Gastrocnemius medialis (tissue), 4 donors: ENCODE results near the gene BAG5. TPM values are rescaled to one million over a fixed set of nuclear protein-coding genes. Genes with fewer than 3 reads are reported as not detected.

ENCODE experiments used
- ATAC-seq, 2 donors: fragments of 150-250 bp; one replicate each; pipeline ENCODE4 v1.9.1; 2016
- DNase-seq, 2 donors: peaks; one replicate each; pipeline ENCODE4 v3.0.0-alpha.2; 2019
- H3K27ac ChIP-seq, 4 donors: fragments of 200-600 bp; sonication (generic); 1 replicate in 1 of 4; 2 replicates in 3 of 4; pipeline ENCODE4 v1.5.1; 2016 to 2018; ENCODE audit warnings: mild to moderate bottlenecking in 2 of 4, moderate library complexity in 1 of 4
- H3K27me3 ChIP-seq, 3 donors: fragments of 200-600 bp; sonication (generic) in 2 of 3; 1 replicate in 1 of 3; 2 replicates in 2 of 3; pipeline versions ENCODE4 v1.5.1 to v1.6.0; 2016 to 2019; ENCODE audit warnings: mild to moderate bottlenecking in 1 of 3, moderate library complexity in 1 of 3
- H3K36me3 ChIP-seq, 2 donors: fragments of 200-600 bp; sonication (generic) in 1 of 2; one replicate each; pipeline ENCODE4 v1.5.1; 2017 to 2018
- H3K4me1 ChIP-seq, 2 donors: fragments of 200-600 bp; sonication (generic) in 1 of 2; one replicate each; pipeline ENCODE4 v1.5.1; 2016 to 2017; ENCODE audit warnings: mild to moderate bottlenecking in 2 of 2
- H3K4me3 ChIP-seq, 4 donors: fragments of 200-600 bp; sonication (generic) in 3 of 4; 1 replicate in 1 of 4; 2 replicates in 3 of 4; pipeline ENCODE4 v1.5.1; 2016 to 2019; ENCODE audit warnings: mild to moderate bottlenecking in 2 of 4
- H3K9me3 ChIP-seq, 3 donors: fragments of 200-600 bp; sonication (generic) in 2 of 3; 1 replicate in 1 of 3; 2 replicates in 2 of 3; pipeline ENCODE4 v1.5.1; 2016 to 2019
- POLR2A ChIP-seq, 2 donors: fragments of 450-650 bp; IDR thresholded peaks; one replicate each; pipeline ENCODE4 v1.6.1; 2017; ENCODE audit warnings: antibody characterized with exemption in 2 of 2, mild to moderate bottlenecking in 2 of 2, moderate library complexity in 2 of 2
- in situ Hi-C, 4 donors: fragments of 200-750 bp; cut with MboI; loops; one replicate each; pipeline versions ENCODE4 v1.15.0 to v1.8.0; 2017; ENCODE audit warnings: low sequenced_read_pairs in 4 of 4
- intact Hi-C: fragments of 100-400 bp; cut with DNase I; formaldehyde crosslinking; loops from one replicate; pipeline ENCODE4 v1.15.1; 2023; ENCODE audit warnings: low total_unique reads
- total RNA-seq, 4 donors: library from RNA; depleted of rRNA; stranded (reverse); fragments of >200 nt; gene quantifications; one replicate each; pipeline versions ENCODE4 v1.1.0 to v1.2.3, GENCODE V29; 2016
- TF ChIP-seq, protein P1 (sequence below), 5 experiments: fragments of 450-650 bp in 3 of 5; fragments of 200-600 bp in 2 of 5; sonication (generic) in 2 of 5; IDR thresholded peaks in 4 of 5; conservative IDR thresholded peaks in 1 of 5; 1 replicate in 4 of 5; 2 replicates in 1 of 5; pipeline ENCODE4 v1.5.1; 2016 to 2019; ENCODE audit warnings: antibody characterized with exemption in 5 of 5, mild to moderate bottlenecking in 3 of 5, moderate library complexity in 3 of 5

BAG5 gene
- total RNA-seq, 4 donors from 2014 or later = 16.9 to 22.6 (median 21.0) TPM

DNA sequence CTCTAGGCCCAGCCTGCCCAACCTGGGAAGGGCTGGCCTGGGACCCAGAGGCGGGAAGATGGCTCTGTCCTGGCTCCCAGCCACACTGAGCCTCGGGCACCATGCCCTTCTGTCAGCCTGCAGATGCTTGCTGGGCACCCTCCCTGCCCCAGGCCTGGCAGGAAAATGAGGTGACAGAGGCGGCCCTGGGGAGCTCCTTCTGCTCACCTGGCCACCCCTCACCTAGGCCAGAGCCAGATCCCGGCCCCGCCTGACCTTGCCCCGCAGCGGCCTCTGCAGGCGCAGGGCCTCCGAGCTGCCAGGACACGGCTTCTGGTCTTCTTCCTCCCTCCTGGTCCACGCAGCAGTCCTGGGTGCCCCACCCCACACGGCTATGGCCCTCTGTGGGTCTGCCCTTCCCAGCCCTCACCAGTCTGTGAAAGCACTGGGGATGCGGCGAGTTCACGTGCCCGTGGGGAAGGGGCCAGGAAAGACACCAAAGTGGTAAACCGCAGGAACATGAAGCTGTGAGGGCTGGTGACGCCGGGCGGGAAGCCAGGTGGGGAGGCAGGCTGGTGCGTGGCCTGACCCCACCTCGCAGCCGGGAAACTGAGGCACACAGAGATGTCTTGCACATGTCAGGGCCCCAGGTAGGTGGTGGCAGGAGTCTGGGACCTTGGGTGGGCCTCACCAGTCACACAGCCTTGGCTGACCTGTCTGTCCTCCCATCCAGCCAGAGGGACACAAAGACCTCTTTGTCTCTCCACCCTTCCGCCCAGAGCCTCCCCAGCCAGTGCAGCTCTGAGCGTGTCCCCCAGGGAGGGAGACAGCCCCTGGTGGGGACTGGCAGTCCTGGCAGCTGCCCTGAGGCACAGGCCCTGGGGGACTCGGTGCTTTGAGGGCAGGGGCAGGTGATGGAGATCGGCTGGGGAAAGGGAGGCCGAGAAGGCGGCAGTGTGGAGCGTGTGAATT is 12.8 kb downstream of the BAG5 start:
- intact Hi-C loops = loop anchor here (5.0 to 10.0 kb wide), 3 partner anchors 47 to 1175 kb away; partner anchors contain the start of genes ADSS1 and MARK3
- H3K27ac ChIP-seq = peak overlapping the region in 3 of 4 donors; percentile 79 to 97 (median 93)
- H3K36me3 ChIP-seq = no peaks in the 10 kb centered on the region
- H3K9me3 ChIP-seq = no peaks in the 10 kb centered on the region
- H3K4me1 ChIP-seq = peaks cover 24 to 56% of the 10 kb centered on the region in 2 donors
- H3K4me3 ChIP-seq = no peak overlapping the region
- ATAC-seq (no peak), DNase-seq (no peak)
- no peaks in the 10 kb centered on the region for H3K27me3 ChIP-seq
- TF ChIP-seq, protein P1, sequence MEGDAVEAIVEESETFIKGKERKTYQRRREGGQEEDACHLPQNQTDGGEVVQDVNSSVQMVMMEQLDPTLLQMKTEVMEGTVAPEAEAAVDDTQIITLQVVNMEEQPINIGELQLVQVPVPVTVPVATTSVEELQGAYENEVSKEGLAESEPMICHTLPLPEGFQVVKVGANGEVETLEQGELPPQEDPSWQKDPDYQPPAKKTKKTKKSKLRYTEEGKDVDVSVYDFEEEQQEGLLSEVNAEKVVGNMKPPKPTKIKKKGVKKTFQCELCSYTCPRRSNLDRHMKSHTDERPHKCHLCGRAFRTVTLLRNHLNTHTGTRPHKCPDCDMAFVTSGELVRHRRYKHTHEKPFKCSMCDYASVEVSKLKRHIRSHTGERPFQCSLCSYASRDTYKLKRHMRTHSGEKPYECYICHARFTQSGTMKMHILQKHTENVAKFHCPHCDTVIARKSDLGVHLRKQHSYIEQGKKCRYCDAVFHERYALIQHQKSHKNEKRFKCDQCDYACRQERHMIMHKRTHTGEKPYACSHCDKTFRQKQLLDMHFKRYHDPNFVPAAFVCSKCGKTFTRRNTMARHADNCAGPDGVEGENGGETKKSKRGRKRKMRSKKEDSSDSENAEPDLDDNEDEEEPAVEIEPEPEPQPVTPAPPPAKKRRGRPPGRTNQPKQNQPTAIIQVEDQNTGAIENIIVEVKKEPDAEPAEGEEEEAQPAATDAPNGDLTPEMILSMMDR (IDR thresholded peaks at IDR 0.05 in 4 of 5, conservative IDR thresholded peaks at IDR 0.05 in 1 of 5) = no peak
- no peak for TF ChIP-seq POLR2A (IDR thresholded peaks at IDR 0.05)
- in situ Hi-C loops = loop anchor here in 1 of 4 donors (25.0 kb wide), 1 partner anchor 363 kb away; a partner anchor contains a TSS

DNA sequence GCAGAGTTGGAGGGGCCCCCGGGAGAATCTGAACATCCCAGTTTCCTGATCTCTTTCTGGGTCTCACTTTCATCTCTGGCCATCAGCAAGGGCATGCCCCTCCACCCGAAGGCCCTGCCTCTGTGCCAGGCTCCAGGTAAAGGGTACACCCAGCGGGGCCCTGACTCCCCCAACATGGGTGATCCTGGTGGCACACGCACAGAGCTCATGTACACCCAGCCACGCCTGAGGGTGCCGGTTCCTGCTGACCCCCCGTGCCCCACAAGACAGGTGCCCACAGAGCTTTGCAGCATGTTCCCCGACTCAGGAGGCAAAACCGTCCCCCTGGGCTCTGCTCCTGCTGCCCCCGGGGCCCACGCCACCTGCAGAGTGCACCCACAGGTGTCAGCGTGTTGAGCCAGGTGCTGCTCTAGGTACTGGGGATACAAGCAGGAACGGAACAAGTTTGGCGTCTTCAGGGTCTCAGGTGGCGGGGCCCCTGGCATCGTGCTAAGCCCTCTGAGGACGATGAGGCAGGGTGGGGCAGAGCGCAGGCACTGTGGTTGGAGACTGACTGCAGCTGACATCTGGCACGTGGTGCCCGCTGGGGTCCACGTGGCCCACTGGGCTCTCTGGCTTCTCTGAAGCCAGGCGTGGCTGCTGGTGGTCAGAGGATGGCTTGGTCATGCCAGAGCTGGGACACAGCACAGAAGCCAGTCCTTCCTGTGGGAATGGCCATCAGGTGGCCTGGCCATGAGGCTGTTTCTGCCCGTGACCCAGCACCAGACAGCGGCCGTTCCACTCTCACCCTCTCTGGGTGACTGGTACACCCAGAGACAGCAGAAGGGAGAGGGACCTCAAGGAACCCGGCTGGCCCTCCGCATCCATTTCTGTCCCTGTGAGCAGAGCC is 13.8 kb downstream of the BAG5 start:
- in situ Hi-C loops (no loop called here), intact Hi-C loops (loop anchor here (5.0 kb wide), 1 partner anchor 46 kb away; no protein-coding TSS in a partner anchor)
- TF ChIP-seq POLR2A (IDR thresholded peaks at IDR 0.05) = no peak
- TF ChIP-seq, protein P1 (IDR thresholded peaks at IDR 0.05 in 4 of 5, conservative IDR thresholded peaks at IDR 0.05 in 1 of 5) = no peak
- Histone ChIP-seq H3K27ac (peak overlapping the region in 2 of 4 donors; percentile 93 to 97), H3K36me3 (no peaks in the 10 kb centered on the region), H3K9me3 (no peaks in the 10 kb centered on the region), H3K27me3 (no peaks in the 10 kb centered on the region), H3K4me3 (no peak overlapping the region), H3K4me1 (peaks cover 24 to 57% of the 10 kb centered on the region in 2 donors)
- DNase-seq (no peak), ATAC-seq (no peak)

DNA sequence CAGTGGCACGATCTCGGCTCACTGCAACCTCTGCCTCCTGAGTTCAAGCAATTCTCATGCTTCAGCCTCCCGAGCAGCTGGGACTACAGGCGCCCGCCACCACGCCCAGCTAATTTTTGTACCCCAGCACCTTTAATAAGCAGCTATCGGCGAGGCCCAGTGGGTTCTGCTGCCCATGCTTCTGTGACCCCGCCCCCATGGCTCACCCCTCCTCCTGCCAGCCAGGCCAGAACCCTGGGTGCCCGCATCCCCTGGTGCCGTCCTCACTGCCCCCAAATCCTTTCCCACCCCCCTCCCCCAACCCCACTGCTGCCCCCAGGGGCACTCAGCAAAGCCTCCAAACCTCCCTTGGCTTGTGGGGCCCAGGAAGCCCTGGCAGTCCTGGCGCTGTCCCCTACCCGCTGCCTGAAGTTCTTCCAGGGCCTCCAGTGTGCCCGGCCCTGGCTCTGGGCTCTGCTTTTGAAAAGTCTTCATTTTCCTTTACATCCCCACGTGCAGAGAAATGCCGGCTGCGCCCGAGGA is 14.5 kb downstream of the BAG5 start:
- H3K9me3 ChIP-seq = no peaks in the 10 kb centered on the region
- H3K27ac ChIP-seq = no peak overlapping the region
- intact Hi-C loops (loop anchor here (5.0 kb wide), 1 partner anchor 46 kb away; no protein-coding TSS in a partner anchor), in situ Hi-C loops (no loop called here)
- DNase-seq (no peak), ATAC-seq (no peak)
- H3K27me3 ChIP-seq = no peaks in the 10 kb centered on the region
- peaks cover 21 to 60% of the 10 kb centered on the region in 2 donors for H3K4me1 ChIP-seq
- TF ChIP-seq POLR2A (IDR thresholded peaks at IDR 0.05) = no peak
- TF ChIP-seq, protein P1 (IDR thresholded peaks at IDR 0.05 in 4 of 5, conservative IDR thresholded peaks at IDR 0.05 in 1 of 5) = no peak
- H3K4me3 ChIP-seq = no peak overlapping the region
- no peaks in the 10 kb centered on the region for H3K36me3 ChIP-seq

DNA sequence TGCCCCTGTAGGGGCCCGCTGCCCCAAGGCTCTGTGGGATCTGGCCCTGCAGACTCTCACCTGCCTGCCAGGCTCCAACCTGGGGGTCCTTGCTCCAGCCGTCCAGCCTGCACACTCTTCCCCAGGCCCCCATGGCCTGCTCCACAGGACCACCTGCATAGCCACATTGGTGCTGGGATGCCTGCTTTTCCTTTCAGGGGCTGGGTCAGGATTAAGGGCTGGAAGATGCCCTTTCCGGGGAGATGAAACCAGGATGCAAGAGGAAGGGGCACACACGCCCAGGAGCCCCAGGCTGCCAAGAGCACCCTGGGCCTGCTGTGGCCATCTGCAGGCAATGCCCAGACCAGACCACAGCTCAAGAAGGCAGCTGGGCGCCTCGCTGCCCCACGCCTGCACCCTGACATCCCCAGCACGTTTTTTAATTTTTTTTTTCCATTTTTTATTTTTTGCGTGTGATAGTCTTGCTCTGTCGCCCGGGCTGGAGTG is 15.0 kb downstream of the BAG5 start:
- ATAC-seq (no peak), DNase-seq (no peak)
- Histone ChIP-seq H3K9me3 (no peaks in the 10 kb centered on the region), H3K4me1 (peaks cover 19 to 60% of the 10 kb centered on the region in 2 donors), H3K36me3 (no peaks in the 10 kb centered on the region), H3K27me3 (no peaks in the 10 kb centered on the region), H3K27ac (no peak overlapping the region), H3K4me3 (no peak overlapping the region)
- TF ChIP-seq POLR2A (IDR thresholded peaks at IDR 0.05) = no peak
- TF ChIP-seq, protein P1 (IDR thresholded peaks at IDR 0.05 in 4 of 5, conservative IDR thresholded peaks at IDR 0.05 in 1 of 5) = no peak
- intact Hi-C loops = loop anchor here (5.0 kb wide), 1 partner anchor 45 kb away; no protein-coding TSS in a partner anchor
- in situ Hi-C loops = no loop called here
